Raji (cell line): ENCODE measurements around the gene BIVM.

ENCODE experiments used
- POLR2A ChIP-seq: IDR thresholded peaks from 2 replicates; pipeline ENCODE4 v1.6.1; 2011; ENCODE audit warnings: low read depth, low read length, control low read depth; ENCODE audit not compliant: insufficient read depth

The BIVM gene

DNA sequence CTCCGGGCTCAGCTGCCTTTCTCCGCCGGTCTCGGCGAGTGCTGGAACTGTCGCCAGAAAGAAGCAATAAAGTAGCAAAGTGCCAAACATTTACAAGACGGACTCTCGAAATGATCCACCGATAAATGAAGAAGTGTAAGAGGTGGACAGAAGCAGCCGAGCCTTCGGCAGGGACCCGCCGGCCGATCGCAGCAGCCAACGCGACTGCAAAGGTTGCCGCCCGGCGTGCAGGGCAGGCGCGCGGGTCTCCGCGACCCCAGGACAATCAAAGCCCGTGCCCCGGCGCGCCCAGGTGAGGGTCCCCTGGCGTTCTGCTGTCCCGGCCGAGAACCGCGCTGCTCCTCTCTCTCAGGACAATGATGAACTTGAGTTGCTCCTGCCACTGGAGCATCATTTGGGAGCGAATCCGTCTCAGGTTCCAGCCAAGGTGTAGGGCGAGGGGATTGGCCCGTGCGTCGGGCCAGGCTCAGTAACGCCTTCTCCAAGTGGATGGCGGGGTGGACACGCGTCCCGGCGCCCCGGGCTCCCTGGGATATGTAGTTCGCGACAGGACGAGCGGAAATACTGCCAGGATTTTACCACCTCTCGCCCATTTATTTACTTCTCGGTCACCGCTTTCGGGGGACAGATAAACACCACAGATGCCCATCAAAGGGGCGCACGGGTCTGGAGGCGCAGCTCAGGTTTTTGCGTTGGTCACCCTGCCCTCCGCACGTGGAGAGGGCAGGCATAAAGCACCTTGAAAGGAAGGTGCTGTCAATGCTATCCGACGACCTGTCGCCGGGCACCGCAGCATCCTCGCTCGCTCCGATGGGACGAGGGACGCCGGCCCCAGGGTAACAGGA, at the start of gene BIVM, which contains the start of gene POGLUT2:
Gene BIVM (plus strand): TSS at position 539 of the 845 bp plus-strand sequence. CDS start 8,149 bp downstream, outside the sequence.
Gene POGLUT2 (minus strand): TSS at position 396 of the 845 bp plus-strand sequence. CDS start 306 bp downstream, at position 90.
- TF ChIP-seq POLR2A, result peak; percentile 57

GRCh38 chr13:102751886-102752285, 47.0 kb upstream of the BIVM start:
- no peak for TF ChIP-seq POLR2A

DNA sequence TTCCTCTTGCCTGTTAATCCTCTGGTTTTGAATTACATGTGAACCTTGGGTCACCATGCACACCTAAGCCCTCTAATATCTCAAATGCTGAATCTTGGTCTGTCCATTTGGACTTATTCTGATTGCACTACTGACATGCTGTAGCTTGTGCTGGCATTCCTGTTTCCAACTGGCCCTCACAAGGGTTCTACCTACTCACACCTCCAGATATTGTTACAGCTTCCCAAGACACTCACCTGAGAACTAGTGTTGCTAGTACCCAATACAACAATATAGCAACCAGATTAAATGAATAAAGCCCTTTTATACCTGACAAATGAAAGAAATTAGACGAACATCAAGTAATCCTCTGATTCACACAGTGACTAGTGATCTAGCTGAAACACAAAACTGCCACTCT, 41.9 kb upstream of the BIVM start:
- no peak for TF ChIP-seq POLR2A

DNA sequence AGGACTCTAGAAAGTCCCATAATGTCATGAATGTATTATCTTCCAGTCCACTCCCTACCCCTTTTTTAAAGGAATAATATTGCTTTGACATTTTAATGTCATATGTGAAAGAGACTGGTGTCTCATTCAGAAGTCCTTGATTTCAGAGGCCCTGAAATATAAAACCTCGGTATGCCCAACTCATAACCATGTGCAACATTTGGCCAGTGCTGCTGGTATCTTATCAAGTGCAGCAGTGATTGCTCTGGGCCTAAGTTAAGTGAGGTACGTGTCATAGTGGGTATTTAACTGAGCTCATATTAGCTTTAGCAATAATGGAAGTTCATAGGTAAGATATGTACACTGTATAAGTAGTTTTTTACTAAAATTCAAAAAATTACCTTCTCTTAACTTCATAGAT, 40.1 kb upstream of the BIVM start:
- TF ChIP-seq POLR2A, result no peak

GRCh38 chr13:102761071-102761470, 37.8 kb upstream of the BIVM start:
- TF ChIP-seq POLR2A, result no peak

DNA sequence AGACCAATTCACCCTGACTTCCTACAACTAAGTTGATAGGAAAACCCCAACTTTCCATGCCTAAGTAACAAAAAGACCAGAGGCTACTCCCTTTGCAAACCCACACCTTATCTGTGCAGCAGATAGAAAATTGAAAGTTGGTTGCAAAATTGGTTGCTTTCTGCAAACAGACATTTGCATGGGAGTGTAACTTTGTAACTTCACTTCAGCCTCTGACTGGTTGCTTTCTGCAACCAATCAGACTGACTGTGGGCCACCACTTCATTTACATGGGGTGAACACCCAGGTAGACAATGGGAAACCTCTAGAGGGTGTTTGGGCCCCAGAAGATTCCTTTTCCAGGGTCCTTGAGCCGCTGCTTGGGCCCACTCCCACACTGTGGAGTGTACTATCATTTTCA, 35.2 kb upstream of the BIVM start:
- TF ChIP-seq POLR2A, result no peak

GRCh38 chr13:102768909-102769308, 30.0 kb upstream of the BIVM start:
- TF ChIP-seq POLR2A, result no peak

- no peak for TF ChIP-seq POLR2A
Observed at GRCh38 chr13:102769679-102770078, 29.2 kb upstream of the BIVM start.

- TF ChIP-seq POLR2A, result no peak
Observed at GRCh38 chr13:102770435-102770834, 28.5 kb upstream of the BIVM start.

DNA sequence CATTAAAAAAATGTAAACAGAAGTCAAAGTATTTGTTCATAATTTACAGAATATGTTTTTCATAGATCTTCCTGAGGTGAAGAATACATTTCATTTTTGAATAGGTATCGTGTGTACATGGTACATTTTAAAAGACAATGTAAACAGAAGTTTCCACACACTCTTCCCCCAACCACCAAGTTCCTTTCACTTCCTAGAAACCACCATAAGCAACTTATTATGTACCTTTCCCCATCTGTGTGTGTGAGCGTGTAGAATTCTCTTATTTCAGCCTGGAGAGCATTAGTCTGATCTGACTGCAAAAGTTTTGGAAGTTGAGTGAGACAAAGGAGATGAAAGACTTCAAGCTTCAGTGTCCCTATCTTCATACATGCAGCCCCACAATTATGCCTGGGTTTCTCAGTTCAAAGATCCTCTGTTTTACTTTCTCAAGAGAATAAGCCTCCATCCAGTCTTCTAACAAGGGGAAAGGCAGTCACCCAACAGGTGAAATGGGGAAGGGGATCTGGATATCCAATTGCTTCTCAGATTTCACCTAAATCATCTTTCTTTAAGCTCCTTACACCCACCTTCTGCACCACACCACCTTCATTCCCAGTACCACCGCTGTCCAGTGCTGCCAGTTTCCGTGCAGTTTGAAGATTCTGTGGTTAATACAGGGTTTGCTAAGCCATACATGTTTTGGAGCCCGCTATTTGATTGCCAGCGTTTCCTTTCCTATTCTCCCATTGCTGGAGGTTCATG, 27.4 kb upstream of the BIVM start:
- no peak for TF ChIP-seq POLR2A

- TF ChIP-seq POLR2A, result no peak
Observed at GRCh38 chr13:102772042-102772425, 26.9 kb upstream of the BIVM start.

- TF ChIP-seq POLR2A, result peak; percentile 87
Observed at GRCh38 chr13:102773441-102774213, 25.3 kb upstream of the BIVM start, which contains the start of gene TEX30. Gene TEX30, minus strand, starts transcription at chr13:102773786. Its CDS starts 3,760 bp downstream, at chr13:102770026.

DNA sequence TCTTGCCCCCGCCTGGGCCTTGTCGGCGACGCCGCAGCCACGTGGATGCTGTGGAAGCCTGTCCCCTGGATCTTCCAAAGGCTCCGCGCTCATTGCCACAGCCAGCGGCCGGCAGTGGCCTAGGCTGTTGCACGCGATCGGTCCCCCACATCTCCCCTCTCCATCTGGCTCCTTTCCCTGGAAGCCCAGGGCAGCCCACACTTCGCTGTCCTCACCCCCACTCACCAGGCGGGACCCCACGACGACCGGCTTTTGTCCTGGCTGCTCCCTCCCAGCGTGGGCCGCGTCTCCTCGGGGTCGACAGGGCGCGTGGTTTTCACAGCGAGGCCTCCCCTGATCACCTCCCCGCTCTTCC, 24.7 kb upstream of the BIVM start:
- TF ChIP-seq POLR2A, result no peak

GRCh38 chr13:102774591-102775520, 24.1 kb upstream of the BIVM start:
- TF ChIP-seq POLR2A, result no peak
